Uterus (tissue), 4 donors: Measurements from ENCODE around the gene DPEP2. TPM values are rescaled to one million over a fixed set of nuclear protein-coding genes. Genes with fewer than 3 reads are reported as not detected.

ENCODE experiments used
- DNase-seq, 2 donors: peaks; one replicate each; pipeline ENCODE4 v3.0.0-alpha.2; 2019 to 2020
- H3K27ac ChIP-seq, 2 donors: fragments of 200-600 bp; sonication (generic); 1 replicate in 1 of 2; 2 replicates in 1 of 2; pipeline ENCODE4 v1.5.1; 2016 to 2018
- H3K27me3 ChIP-seq, 2 donors: fragments of 200-600 bp; sonication (generic); one replicate each; pipeline ENCODE4 v1.5.1; 2018 to 2019; ENCODE audit warnings: control low read depth in 1 of 2
- H3K36me3 ChIP-seq, 2 donors: fragments of 200-600 bp; sonication (generic); one replicate each; pipeline ENCODE4 v1.5.1; 2019; ENCODE audit warnings: control low read depth in 1 of 2
- H3K4me1 ChIP-seq, 2 donors: fragments of 200-600 bp; sonication (generic); one replicate each; pipeline ENCODE4 v1.5.1; 2018 to 2019; ENCODE audit warnings: control low read depth in 1 of 2
- H3K4me3 ChIP-seq, 2 donors: fragments of 200-600 bp; sonication (generic); 1 replicate in 1 of 2; 2 replicates in 1 of 2; pipeline ENCODE4 v1.5.1; 2018 to 2019; ENCODE audit warnings: mild to moderate bottlenecking in 1 of 2
- H3K9me3 ChIP-seq, 2 donors: fragments of 200-600 bp; sonication (generic); one replicate each; pipeline ENCODE4 v1.5.1; 2019; ENCODE audit warnings: control low read depth in 1 of 2
- POLR2A ChIP-seq, 2 donors: fragments of 450-650 bp; IDR thresholded peaks; one replicate each; pipeline ENCODE4 v1.6.1; 2016; ENCODE audit warnings: antibody characterized with exemption in 2 of 2, mild to moderate bottlenecking in 1 of 2, moderate library complexity in 1 of 2
- intact Hi-C: fragments of 100-400 bp; cut with DNase I; formaldehyde crosslinking; loops from one replicate; pipeline ENCODE4 v1.15.1; 2023; ENCODE audit warnings: low total_unique reads
- total RNA-seq, 4 donors: library from RNA; depleted of rRNA in 3 of 4; stranded (reverse); fragments of >200 nt in 3 of 4; gene quantifications; one replicate each; pipeline versions ENCODE4 v1.1.0 to v1.2.4, GENCODE V29; 2014 to 2023
- TF ChIP-seq, protein P1 (sequence below), 4 experiments: fragments of 200-600 bp in 2 of 4; fragments of 450-650 bp in 2 of 4; sonication (generic) in 2 of 4; IDR thresholded peaks; one replicate each; pipeline ENCODE4 v1.5.1; 2016 to 2019; ENCODE audit warnings: antibody characterized with exemption in 4 of 4, mild to moderate bottlenecking in 2 of 4, moderate library complexity in 1 of 4
- donor health status: DM: yes; HTN: yes; CAD: no.

The DPEP2 gene
- total RNA-seq, 4 donors from 2014 or later: 0.77 to 2.3 (median 0.83) TPM; not detected in 1

DNA sequence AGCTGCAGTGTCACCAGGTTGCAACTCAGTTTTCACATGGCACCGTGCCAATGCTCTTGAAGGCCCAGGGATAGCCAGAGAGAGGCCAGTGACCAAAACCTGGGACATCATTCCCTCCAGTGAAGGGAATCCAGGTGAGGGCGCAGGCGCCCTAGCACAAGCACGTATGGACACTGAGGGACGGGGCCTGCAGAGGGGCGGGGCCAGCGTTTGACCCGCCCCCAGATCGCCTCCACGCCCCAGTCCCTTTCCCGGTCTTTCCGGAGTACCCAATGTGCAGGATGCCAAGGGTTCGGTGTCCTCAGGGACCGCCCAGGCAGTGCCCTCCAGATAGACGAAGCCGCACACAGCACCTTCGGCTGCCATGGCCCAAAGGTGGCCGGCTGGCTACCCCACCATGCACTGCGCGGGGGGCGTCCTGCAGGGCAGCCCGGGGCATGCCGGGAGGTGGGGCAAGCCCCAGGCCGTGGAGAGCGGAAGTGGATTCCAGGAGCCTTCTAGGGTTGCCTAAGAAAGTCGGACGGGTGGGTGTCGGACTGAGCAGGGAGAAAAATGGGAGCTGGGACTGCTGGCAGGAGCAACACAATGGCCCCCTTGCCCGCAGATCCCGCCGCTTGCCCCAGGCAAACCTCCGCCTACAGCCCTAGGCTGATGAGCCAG is 35.5 kb downstream of the DPEP2 start:
- Histone ChIP-seq H3K36me3 (no peaks in the 10 kb centered on the region), H3K4me3 (no peak overlapping the region), H3K4me1 (peaks cover 5 to 30% of the 10 kb centered on the region in 2 donors), H3K27me3 (no peaks in the 10 kb centered on the region), H3K9me3 (no peaks in the 10 kb centered on the region), H3K27ac (peak overlapping the region in 1 of 2 donors; percentile 22)
- intact Hi-C loops: no loop called here
- no peak for TF ChIP-seq POLR2A (IDR thresholded peaks at IDR 0.05)
- TF ChIP-seq, protein P1, sequence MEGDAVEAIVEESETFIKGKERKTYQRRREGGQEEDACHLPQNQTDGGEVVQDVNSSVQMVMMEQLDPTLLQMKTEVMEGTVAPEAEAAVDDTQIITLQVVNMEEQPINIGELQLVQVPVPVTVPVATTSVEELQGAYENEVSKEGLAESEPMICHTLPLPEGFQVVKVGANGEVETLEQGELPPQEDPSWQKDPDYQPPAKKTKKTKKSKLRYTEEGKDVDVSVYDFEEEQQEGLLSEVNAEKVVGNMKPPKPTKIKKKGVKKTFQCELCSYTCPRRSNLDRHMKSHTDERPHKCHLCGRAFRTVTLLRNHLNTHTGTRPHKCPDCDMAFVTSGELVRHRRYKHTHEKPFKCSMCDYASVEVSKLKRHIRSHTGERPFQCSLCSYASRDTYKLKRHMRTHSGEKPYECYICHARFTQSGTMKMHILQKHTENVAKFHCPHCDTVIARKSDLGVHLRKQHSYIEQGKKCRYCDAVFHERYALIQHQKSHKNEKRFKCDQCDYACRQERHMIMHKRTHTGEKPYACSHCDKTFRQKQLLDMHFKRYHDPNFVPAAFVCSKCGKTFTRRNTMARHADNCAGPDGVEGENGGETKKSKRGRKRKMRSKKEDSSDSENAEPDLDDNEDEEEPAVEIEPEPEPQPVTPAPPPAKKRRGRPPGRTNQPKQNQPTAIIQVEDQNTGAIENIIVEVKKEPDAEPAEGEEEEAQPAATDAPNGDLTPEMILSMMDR (IDR thresholded peaks at IDR 0.05): no peak
- peak in 1 of 2 donors; percentile 48 for DNase-seq

- peaks cover 5 to 30% of the 10 kb centered on the region in 2 donors for H3K4me1 ChIP-seq
- TF ChIP-seq POLR2A (IDR thresholded peaks at IDR 0.05): no peak
- TF ChIP-seq, protein P1 (IDR thresholded peaks at IDR 0.05): no peak
- H3K4me3 ChIP-seq: no peak overlapping the region
- no peaks in the 10 kb centered on the region for H3K9me3 ChIP-seq
- intact Hi-C loops: no loop called here
- H3K27ac ChIP-seq: peak overlapping the region in 1 of 2 donors; percentile 22
- DNase-seq: no peak
- H3K36me3 ChIP-seq: no peaks in the 10 kb centered on the region
- H3K27me3 ChIP-seq: no peaks in the 10 kb centered on the region
Measured at GRCh38 chr16:67963292-67963661, 36.0 kb downstream of the DPEP2 start.

- Histone ChIP-seq H3K36me3 (no peaks in the 10 kb centered on the region), H3K27me3 (no peaks in the 10 kb centered on the region), H3K27ac (no peak overlapping the region), H3K9me3 (no peaks in the 10 kb centered on the region), H3K4me1 (peaks cover 5 to 30% of the 10 kb centered on the region in 2 donors), H3K4me3 (no peak overlapping the region)
- TF ChIP-seq, protein P1 (IDR thresholded peaks at IDR 0.05): no peak
- intact Hi-C loops: no loop called here
- no peak for DNase-seq
Measured at GRCh38 chr16:67962135-67962534, 37.1 kb downstream of the DPEP2 start.

DNA sequence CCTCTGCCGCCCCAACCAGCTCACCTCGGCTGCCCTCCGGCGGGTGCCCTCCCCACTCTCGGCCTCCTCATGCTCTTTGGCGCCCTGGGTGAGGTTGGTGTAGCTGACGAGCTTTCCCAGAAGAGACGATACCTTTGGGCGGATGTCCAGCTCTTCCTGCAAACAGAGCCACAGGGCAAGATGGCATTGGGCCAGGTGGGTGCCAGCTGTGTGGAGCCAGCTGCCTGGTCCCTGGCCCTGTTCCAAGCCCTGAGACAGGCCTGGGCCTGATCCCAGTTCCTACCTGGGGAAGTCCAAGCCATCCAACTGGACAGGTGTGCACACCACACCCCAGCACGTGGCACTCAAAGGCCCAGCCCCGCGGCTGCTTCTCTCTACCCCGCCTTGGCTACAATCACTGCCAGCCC is 37.7 kb downstream of the DPEP2 start:
- H3K4me3 ChIP-seq: no peak overlapping the region
- no peaks in the 10 kb centered on the region for H3K36me3 ChIP-seq
- TF ChIP-seq, protein P1 (IDR thresholded peaks at IDR 0.05): no peak
- no peak for TF ChIP-seq POLR2A (IDR thresholded peaks at IDR 0.05)
- intact Hi-C loops: no loop called here
- H3K4me1 ChIP-seq: peaks cover 5 to 24% of the 10 kb centered on the region in 2 donors
- DNase-seq: no peak
- H3K27me3 ChIP-seq: no peaks in the 10 kb centered on the region
- H3K9me3 ChIP-seq: no peaks in the 10 kb centered on the region
- H3K27ac ChIP-seq: peak overlapping the region; percentile 2 to 11

- H3K9me3 ChIP-seq: no peaks in the 10 kb centered on the region
- peaks cover 3 to 21% of the 10 kb centered on the region in 2 donors for H3K4me1 ChIP-seq
- no peak overlapping the region for H3K4me3 ChIP-seq
- intact Hi-C loops: no loop called here
- H3K27me3 ChIP-seq: no peaks in the 10 kb centered on the region
- no peak for TF ChIP-seq POLR2A (IDR thresholded peaks at IDR 0.05)
- DNase-seq: peak in 1 of 2 donors; percentile 66
- peak overlapping the region; percentile 49 to 56 for H3K27ac ChIP-seq
- H3K36me3 ChIP-seq: no peaks in the 10 kb centered on the region
Measured at GRCh38 chr16:67959536-67960329, 39.6 kb downstream of the DPEP2 start.
